ENCODE data around the gene DCTN4.
"Not testable (repeated sequence)": the region's sequence is repeated elsewhere in the genome, so short reads cannot be mapped to it uniquely, and the experiment has no call there.

The DCTN4 gene

GRCh38 chr5:150743142-150743488 lies 15.7 kb downstream of the DCTN4 start:
- H3K27me3 ChIP-seq (replicated peaks; ENCODE audit: control insufficient read depth, insufficient read depth, low read length, poor library complexity, severe bottlenecking); H3K27ac ChIP-seq (ENCODE audit: insufficient read depth, low read length, poor library complexity, severe bottlenecking); H3K9me3 ChIP-seq (ENCODE audit: control insufficient read depth, low read length); H3K4me3 ChIP-seq (ENCODE audit: insufficient read depth, low read depth, low read length, poor library complexity, severe bottlenecking); H3K36me3 ChIP-seq (ENCODE audit: control insufficient read depth, insufficient read depth, low read length); H3K4me1 ChIP-seq (ENCODE audit: control insufficient read depth, insufficient read depth, low read length, poor library complexity, severe bottlenecking); DNase-seq: not testable (repeated sequence)

DNA sequence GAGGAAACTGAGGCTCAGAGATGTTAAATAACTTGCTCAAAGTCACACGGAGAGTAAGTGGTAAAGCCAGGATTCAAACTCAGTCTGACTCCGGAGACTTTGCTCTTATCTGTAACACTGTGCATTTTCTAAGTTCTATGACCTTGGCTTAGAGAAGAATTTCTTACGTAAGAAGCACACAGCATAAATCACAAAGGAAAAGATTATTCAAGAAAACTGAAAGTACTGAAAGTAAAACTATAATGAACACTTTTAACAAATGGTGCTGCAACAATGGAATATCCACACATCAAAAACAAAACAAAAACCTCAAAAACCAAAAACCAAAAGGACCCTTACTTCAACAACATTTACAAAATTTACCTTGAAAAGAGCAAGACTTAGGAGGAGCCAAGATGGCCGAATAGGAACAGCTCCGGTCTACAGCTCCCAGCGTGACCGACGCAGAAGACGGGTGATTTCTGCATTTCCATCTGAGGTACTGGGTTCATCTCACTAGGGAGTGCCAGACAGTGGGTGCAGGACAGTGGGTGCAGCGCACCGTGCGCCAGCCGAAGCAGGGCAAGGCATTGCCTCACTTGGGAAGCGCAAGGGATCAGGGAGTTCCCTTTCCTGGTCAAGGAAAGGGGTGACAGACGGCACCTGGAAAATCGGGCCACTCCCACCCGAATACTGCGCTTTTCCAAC lies 16.2 kb downstream of the DCTN4 start:
- H3K9me3 ChIP-seq (ENCODE audit: control insufficient read depth, low read length); H3K27ac ChIP-seq (ENCODE audit: insufficient read depth, low read length, poor library complexity, severe bottlenecking); DNase-seq; H3K36me3 ChIP-seq (ENCODE audit: control insufficient read depth, insufficient read depth, low read length); H3K4me3 ChIP-seq (ENCODE audit: insufficient read depth, low read depth, low read length, poor library complexity, severe bottlenecking); H3K4me1 ChIP-seq (ENCODE audit: control insufficient read depth, insufficient read depth, low read length, poor library complexity, severe bottlenecking); H3K27me3 ChIP-seq (replicated peaks; ENCODE audit: control insufficient read depth, insufficient read depth, low read length, poor library complexity, severe bottlenecking): not testable (repeated sequence)

- Histone ChIP-seq H3K27ac (ENCODE audit: insufficient read depth, low read length, poor library complexity, severe bottlenecking) (no peak overlapping the region), H3K36me3 (ENCODE audit: control insufficient read depth, insufficient read depth, low read length) (peaks cover 8% of the 10 kb centered on the region), H3K4me1 (ENCODE audit: control insufficient read depth, insufficient read depth, low read length, poor library complexity, severe bottlenecking) (no peaks in the 10 kb centered on the region), H3K4me3 (ENCODE audit: insufficient read depth, low read depth, low read length, poor library complexity, severe bottlenecking) (no peak overlapping the region), H3K9me3 (ENCODE audit: control insufficient read depth, low read length) (no peaks in the 10 kb centered on the region), H3K27me3 (replicated peaks; ENCODE audit: control insufficient read depth, insufficient read depth, low read length, poor library complexity, severe bottlenecking) (no peaks in the 10 kb centered on the region)
- DNase-seq = no peak
Measured at GRCh38 chr5:150740992-150741391, 17.8 kb downstream of the DCTN4 start.

DNA sequence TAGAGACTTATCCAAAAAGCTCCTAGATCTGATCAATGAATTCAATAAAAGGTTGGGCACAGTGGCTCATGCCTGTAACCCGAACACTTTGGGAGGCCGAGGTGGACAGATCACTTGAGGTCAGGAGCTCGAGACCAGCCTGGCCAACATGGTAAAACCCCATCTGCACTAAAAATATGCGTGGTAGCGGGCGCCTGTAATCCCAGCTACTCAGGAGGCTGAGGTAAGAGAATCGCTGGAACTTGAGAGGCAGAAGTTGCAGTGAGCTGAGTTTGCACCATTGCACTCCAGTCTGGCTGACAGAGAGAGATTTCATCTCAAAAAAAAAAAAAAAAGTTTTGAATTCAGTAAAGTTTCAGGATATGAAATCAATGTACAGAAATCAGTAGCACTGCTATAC lies 20.0 kb downstream of the DCTN4 start:
- Histone ChIP-seq H3K4me3 (ENCODE audit: insufficient read depth, low read depth, low read length, poor library complexity, severe bottlenecking) (no peak overlapping the region), H3K9me3 (ENCODE audit: control insufficient read depth, low read length) (no peaks in the 10 kb centered on the region), H3K27ac (ENCODE audit: insufficient read depth, low read length, poor library complexity, severe bottlenecking) (no peak overlapping the region), H3K27me3 (replicated peaks; ENCODE audit: control insufficient read depth, insufficient read depth, low read length, poor library complexity, severe bottlenecking) (no peaks in the 10 kb centered on the region), H3K4me1 (ENCODE audit: control insufficient read depth, insufficient read depth, low read length, poor library complexity, severe bottlenecking) (no peaks in the 10 kb centered on the region), H3K36me3 (ENCODE audit: control insufficient read depth, insufficient read depth, low read length) (peaks cover 14% of the 10 kb centered on the region)
- DNase-seq = no peak

DNA sequence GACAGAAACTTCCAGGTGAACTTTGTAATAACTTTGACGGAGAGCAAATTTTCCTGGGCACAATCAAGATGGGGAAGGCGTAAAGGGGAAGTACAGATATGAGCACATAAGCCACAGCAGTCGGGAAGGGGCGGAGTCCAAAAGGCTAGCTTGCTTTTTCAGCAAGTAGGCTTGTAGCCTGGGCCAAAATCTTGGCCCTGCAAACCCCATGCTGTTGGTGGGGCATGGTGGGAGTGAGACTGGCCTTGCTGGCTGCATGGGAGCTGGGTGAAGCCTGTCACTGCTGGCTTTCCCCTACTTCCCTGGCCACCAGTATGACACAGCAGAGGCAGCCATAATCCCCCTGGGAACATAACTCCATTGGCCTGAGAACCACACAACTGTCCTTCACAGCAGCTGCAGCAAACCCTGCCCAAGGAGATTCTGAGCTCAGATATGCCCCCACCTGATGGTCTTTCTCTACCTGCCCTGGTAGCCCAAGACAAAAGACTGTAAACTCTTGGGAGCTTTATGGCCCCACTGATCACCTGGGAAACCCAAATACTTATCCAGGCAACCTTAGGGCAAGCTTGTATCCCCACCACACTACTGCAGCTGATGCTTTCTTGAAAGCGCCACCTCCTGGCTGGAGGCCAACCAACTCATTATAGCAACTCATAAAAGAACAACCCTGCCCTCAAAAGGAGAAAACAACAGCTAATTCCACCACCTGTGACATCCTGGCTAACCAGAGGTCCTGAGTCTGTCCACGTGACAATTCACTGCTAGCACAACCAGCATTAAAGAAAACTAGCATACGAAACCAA lies 24.0 kb downstream of the DCTN4 start:
- H3K27me3 ChIP-seq (replicated peaks; ENCODE audit: control insufficient read depth, insufficient read depth, low read length, poor library complexity, severe bottlenecking) = no peaks in the 10 kb centered on the region
- H3K4me3 ChIP-seq (ENCODE audit: insufficient read depth, low read depth, low read length, poor library complexity, severe bottlenecking) = no peak overlapping the region
- H3K36me3 ChIP-seq (ENCODE audit: control insufficient read depth, insufficient read depth, low read length) = peaks cover 44% of the 10 kb centered on the region
- DNase-seq = no peak
- H3K9me3 ChIP-seq (ENCODE audit: control insufficient read depth, low read length) = no peaks in the 10 kb centered on the region
- H3K4me1 ChIP-seq (ENCODE audit: control insufficient read depth, insufficient read depth, low read length, poor library complexity, severe bottlenecking) = no peaks in the 10 kb centered on the region
- no peak overlapping the region for H3K27ac ChIP-seq (ENCODE audit: insufficient read depth, low read length, poor library complexity, severe bottlenecking)

DNA sequence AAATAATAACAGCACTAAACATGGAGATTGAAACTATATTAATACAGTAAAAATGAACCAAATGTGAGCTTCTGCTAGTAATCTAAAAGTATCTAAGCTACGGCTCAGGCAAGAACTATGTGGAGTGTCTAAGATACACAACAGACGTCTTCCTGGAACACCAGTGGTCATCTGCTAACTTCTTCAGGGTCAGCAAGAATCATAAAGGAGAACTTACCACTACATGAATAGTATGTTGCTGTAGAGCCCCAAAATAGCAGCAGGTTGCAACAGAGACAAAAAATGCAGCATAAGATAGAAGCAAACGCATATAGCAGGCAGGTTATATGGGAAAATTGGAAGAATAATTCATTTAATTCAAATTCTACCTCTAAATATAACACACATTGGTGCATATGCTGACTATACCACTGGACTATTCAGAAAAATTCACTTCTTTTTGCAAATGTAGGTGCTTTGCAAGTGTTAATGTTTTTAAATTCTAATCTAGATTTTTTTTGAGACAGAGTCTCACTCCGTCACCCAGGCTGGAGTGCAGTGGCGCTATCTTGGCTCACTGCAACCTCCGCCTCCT lies 27.1 kb downstream of the DCTN4 start:
- Histone ChIP-seq H3K27me3 (replicated peaks; ENCODE audit: control insufficient read depth, insufficient read depth, low read length, poor library complexity, severe bottlenecking) (no peaks in the 10 kb centered on the region), H3K9me3 (ENCODE audit: control insufficient read depth, low read length) (no peaks in the 10 kb centered on the region), H3K27ac (ENCODE audit: insufficient read depth, low read length, poor library complexity, severe bottlenecking) (no peak overlapping the region), H3K4me1 (ENCODE audit: control insufficient read depth, insufficient read depth, low read length, poor library complexity, severe bottlenecking) (no peaks in the 10 kb centered on the region), H3K36me3 (ENCODE audit: control insufficient read depth, insufficient read depth, low read length) (peaks cover 64% of the 10 kb centered on the region), H3K4me3 (ENCODE audit: insufficient read depth, low read depth, low read length, poor library complexity, severe bottlenecking) (no peak overlapping the region)
- DNase-seq = no peak

DNA sequence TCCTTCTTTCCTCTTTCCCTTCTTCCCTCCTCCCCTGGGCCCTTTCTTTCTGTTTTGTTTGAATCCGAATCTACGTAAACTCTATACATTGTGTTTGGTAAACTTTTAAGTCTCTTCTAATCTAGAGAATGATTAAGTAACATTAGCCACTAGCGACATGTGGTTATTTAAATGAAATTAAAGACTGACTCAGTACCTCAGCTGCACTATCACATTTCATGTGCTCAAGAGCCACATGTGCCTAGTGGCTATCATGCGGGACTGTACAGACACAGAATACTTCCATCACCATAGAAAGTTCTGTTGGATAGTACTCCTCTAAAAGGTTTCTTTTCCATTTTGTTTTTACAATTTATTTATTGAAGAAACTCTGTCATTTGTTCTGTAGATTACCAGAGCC lies 29.0 kb downstream of the DCTN4 start:
- H3K4me1 ChIP-seq (ENCODE audit: control insufficient read depth, insufficient read depth, low read length, poor library complexity, severe bottlenecking) = no peaks in the 10 kb centered on the region
- H3K9me3 ChIP-seq (ENCODE audit: control insufficient read depth, low read length) = no peaks in the 10 kb centered on the region
- no peak overlapping the region for H3K27ac ChIP-seq (ENCODE audit: insufficient read depth, low read length, poor library complexity, severe bottlenecking)
- H3K4me3 ChIP-seq (ENCODE audit: insufficient read depth, low read depth, low read length, poor library complexity, severe bottlenecking) = no peak overlapping the region
- no peak for DNase-seq
- peaks cover 76% of the 10 kb centered on the region for H3K36me3 ChIP-seq (ENCODE audit: control insufficient read depth, insufficient read depth, low read length)
- H3K27me3 ChIP-seq (replicated peaks; ENCODE audit: control insufficient read depth, insufficient read depth, low read length, poor library complexity, severe bottlenecking) = no peaks in the 10 kb centered on the region

- peaks cover 83% of the 10 kb centered on the region for H3K36me3 ChIP-seq (ENCODE audit: control insufficient read depth, insufficient read depth, low read length)
- DNase-seq = no peak
- no peaks in the 10 kb centered on the region for H3K4me1 ChIP-seq (ENCODE audit: control insufficient read depth, insufficient read depth, low read length, poor library complexity, severe bottlenecking)
- H3K4me3 ChIP-seq (ENCODE audit: insufficient read depth, low read depth, low read length, poor library complexity, severe bottlenecking) = no peak overlapping the region
- H3K9me3 ChIP-seq (ENCODE audit: control insufficient read depth, low read length) = no peaks in the 10 kb centered on the region
- no peaks in the 10 kb centered on the region for H3K27me3 ChIP-seq (replicated peaks; ENCODE audit: control insufficient read depth, insufficient read depth, low read length, poor library complexity, severe bottlenecking)
- H3K27ac ChIP-seq (ENCODE audit: insufficient read depth, low read length, poor library complexity, severe bottlenecking) = no peak overlapping the region
Measured at GRCh38 chr5:150723845-150724244, 35.0 kb downstream of the DCTN4 start.

DNA sequence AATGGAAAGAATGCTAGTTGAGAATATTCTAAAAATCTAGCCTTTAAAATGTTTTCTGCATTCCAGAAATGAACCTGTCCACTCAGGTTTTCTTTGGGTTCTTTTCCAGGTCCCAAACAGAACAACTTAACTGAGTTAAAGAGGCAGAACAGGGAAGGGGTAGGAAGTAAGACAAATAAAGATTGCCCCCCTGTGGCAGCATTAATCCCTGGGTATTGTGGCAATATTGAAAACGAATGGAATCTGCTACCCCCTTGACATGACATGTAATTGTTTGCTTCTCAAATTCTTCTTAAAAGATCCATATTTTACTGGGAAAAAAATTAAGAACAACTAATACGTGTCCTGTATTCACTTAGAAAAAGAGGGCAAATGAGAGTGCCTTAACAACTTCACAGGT lies 48.7 kb downstream of the DCTN4 start:
- H3K4me1 ChIP-seq (ENCODE audit: control insufficient read depth, insufficient read depth, low read length, poor library complexity, severe bottlenecking) = no peaks in the 10 kb centered on the region
- H3K9me3 ChIP-seq (ENCODE audit: control insufficient read depth, low read length) = no peaks in the 10 kb centered on the region
- no peak overlapping the region for H3K4me3 ChIP-seq (ENCODE audit: insufficient read depth, low read depth, low read length, poor library complexity, severe bottlenecking)
- H3K27me3 ChIP-seq (replicated peaks; ENCODE audit: control insufficient read depth, insufficient read depth, low read length, poor library complexity, severe bottlenecking) = no peaks in the 10 kb centered on the region
- no peak for DNase-seq
- H3K27ac ChIP-seq (ENCODE audit: insufficient read depth, low read length, poor library complexity, severe bottlenecking) = no peak overlapping the region
- H3K36me3 ChIP-seq (ENCODE audit: control insufficient read depth, insufficient read depth, low read length) = peaks cover 33% of the 10 kb centered on the region

- Histone ChIP-seq H3K36me3 (ENCODE audit: control insufficient read depth, insufficient read depth, low read length) (peaks cover 16% of the 10 kb centered on the region), H3K9me3 (ENCODE audit: control insufficient read depth, low read length) (no peaks in the 10 kb centered on the region), H3K27ac (ENCODE audit: insufficient read depth, low read length, poor library complexity, severe bottlenecking) (no peak overlapping the region), H3K27me3 (replicated peaks; ENCODE audit: control insufficient read depth, insufficient read depth, low read length, poor library complexity, severe bottlenecking) (no peaks in the 10 kb centered on the region), H3K4me1 (ENCODE audit: control insufficient read depth, insufficient read depth, low read length, poor library complexity, severe bottlenecking) (no peaks in the 10 kb centered on the region), H3K4me3 (ENCODE audit: insufficient read depth, low read depth, low read length, poor library complexity, severe bottlenecking) (no peak overlapping the region)
- DNase-seq = no peak
Measured at GRCh38 chr5:150706776-150707390, 51.9 kb downstream of the DCTN4 start.
